Upper lobe of right lung (tissue), 1 donor: ENCODE data around the gene DTNB. TPM values are rescaled to one million over a fixed set of nuclear protein-coding genes. Genes with fewer than 3 reads are reported as not detected.

Source experiments
- ATAC-seq: fragments of 200-7000 bp; cut with Tn5 transposase; one replicate; pipeline ENCODE4 v1.9.1; 2020; ENCODE audit warnings: mild to moderate bottlenecking, moderate library complexity
- DNase-seq: peaks from one replicate; pipeline ENCODE4 v3.0.0-alpha.2; 2020
- H3K27ac ChIP-seq: fragments of 200-600 bp; one replicate; pipeline ENCODE4 v1.8.0; 2022
- H3K27me3 ChIP-seq: fragments of 200-600 bp; one replicate; pipeline ENCODE4 v1.8.0; 2022; ENCODE audit warnings: mild to moderate bottlenecking
- H3K36me3 ChIP-seq: fragments of 200-600 bp; one replicate; pipeline ENCODE4 v1.8.0; 2022
- H3K4me1 ChIP-seq: fragments of 200-600 bp; one replicate; pipeline ENCODE4 v1.8.0; 2022
- H3K4me3 ChIP-seq: fragments of 200-600 bp; one replicate; pipeline ENCODE4 v1.8.0; 2022; ENCODE audit warnings: mild to moderate bottlenecking
- H3K9me3 ChIP-seq: fragments of 200-600 bp; one replicate; pipeline ENCODE4 v1.8.0; 2022
- CTCF ChIP-seq: fragments of 200-600 bp; IDR thresholded peaks from one replicate; pipeline ENCODE4 v1.8.0; 2022; ENCODE audit warnings: antibody characterized with exemption
- intact Hi-C: fragments of 100-400 bp; cut with DNase I; formaldehyde crosslinking; loops from one replicate; pipeline ENCODE4 v1.11.0; 2022
- total RNA-seq: library from RNA; stranded (reverse); fragmentation: NEBNext Ultra II Directional; extraction: Animal tissue kit (Norgen Biotek cat#: 25700); gene quantifications from one replicate; pipeline ENCODE4 v1.2.1, GENCODE V29; 2021
- donor health status: DM: no; HTN: yes; CAD: no; lungs with severe emphysema.

The DTNB gene
- total RNA-seq, 1 donor from 2014 or later: 18.1 TPM

GRCh38 chr2:25368660-25369059 lies 304.7 kb downstream of the DTNB start:
- DNase-seq: peak; percentile 31
- Histone ChIP-seq H3K9me3 (no peaks in the 10 kb centered on the region), H3K4me3 (no peak overlapping the region), H3K4me1 (no peaks in the 10 kb centered on the region), H3K36me3 (no peaks in the 10 kb centered on the region), H3K27ac (no peak overlapping the region), H3K27me3 (no peaks in the 10 kb centered on the region)
- intact Hi-C loops: no loop called here
- no peak for ATAC-seq
- TF ChIP-seq CTCF: no peak

DNA sequence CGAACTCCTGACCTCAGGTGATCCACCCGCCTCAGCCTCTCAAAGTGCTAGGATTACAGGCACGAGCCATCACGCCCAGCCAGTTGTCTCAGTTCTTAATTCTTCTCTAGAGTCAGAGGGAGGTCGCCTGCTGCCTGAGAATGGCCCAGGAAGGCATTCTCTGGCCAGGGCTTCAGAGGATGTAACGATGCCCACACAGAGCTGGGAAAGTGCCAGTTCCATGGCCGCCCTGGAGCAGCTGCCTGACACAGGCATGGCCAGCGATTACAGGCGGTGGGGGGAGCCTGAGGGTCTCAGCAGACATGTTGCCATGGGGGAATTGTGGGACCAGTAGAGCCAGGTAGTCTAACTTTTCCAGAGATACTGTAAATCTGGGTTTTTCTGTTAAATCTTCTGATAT lies 306.1 kb downstream of the DTNB start:
- no peaks in the 10 kb centered on the region for H3K9me3 ChIP-seq
- intact Hi-C loops: no loop called here
- H3K27me3 ChIP-seq: no peaks in the 10 kb centered on the region
- no peaks in the 10 kb centered on the region for H3K4me1 ChIP-seq
- H3K27ac ChIP-seq: no peak overlapping the region
- DNase-seq (no peak), ATAC-seq (no peak)
- no peak for TF ChIP-seq CTCF
- H3K4me3 ChIP-seq: no peak overlapping the region
- no peaks in the 10 kb centered on the region for H3K36me3 ChIP-seq

GRCh38 chr2:25366629-25367028 lies 306.7 kb downstream of the DTNB start:
- intact Hi-C loops: no loop called here
- Histone ChIP-seq H3K4me3 (no peak overlapping the region), H3K36me3 (no peaks in the 10 kb centered on the region), H3K4me1 (peaks cover 2% of the 10 kb centered on the region), H3K9me3 (no peaks in the 10 kb centered on the region), H3K27ac (no peak overlapping the region), H3K27me3 (no peaks in the 10 kb centered on the region)
- no peak for TF ChIP-seq CTCF
- DNase-seq (no peak), ATAC-seq (no peak)

GRCh38 chr2:25365241-25365640 lies 308.1 kb downstream of the DTNB start:
- Histone ChIP-seq H3K9me3 (no peaks in the 10 kb centered on the region), H3K4me3 (no peak overlapping the region), H3K27me3 (no peaks in the 10 kb centered on the region), H3K27ac (no peak overlapping the region), H3K4me1 (peaks cover 4% of the 10 kb centered on the region), H3K36me3 (no peaks in the 10 kb centered on the region)
- intact Hi-C loops: no loop called here
- DNase-seq (no peak), ATAC-seq (no peak)
- TF ChIP-seq CTCF: no peak

GRCh38 chr2:25363733-25364132 lies 309.6 kb downstream of the DTNB start:
- no peak for ATAC-seq
- H3K27me3 ChIP-seq: no peaks in the 10 kb centered on the region
- no peaks in the 10 kb centered on the region for H3K9me3 ChIP-seq
- intact Hi-C loops: no loop called here
- H3K4me1 ChIP-seq: peaks cover 4% of the 10 kb centered on the region
- TF ChIP-seq CTCF: no peak
- no peak overlapping the region for H3K27ac ChIP-seq
- H3K4me3 ChIP-seq: no peak overlapping the region
- no peak for DNase-seq
- H3K36me3 ChIP-seq: no peaks in the 10 kb centered on the region

DNA sequence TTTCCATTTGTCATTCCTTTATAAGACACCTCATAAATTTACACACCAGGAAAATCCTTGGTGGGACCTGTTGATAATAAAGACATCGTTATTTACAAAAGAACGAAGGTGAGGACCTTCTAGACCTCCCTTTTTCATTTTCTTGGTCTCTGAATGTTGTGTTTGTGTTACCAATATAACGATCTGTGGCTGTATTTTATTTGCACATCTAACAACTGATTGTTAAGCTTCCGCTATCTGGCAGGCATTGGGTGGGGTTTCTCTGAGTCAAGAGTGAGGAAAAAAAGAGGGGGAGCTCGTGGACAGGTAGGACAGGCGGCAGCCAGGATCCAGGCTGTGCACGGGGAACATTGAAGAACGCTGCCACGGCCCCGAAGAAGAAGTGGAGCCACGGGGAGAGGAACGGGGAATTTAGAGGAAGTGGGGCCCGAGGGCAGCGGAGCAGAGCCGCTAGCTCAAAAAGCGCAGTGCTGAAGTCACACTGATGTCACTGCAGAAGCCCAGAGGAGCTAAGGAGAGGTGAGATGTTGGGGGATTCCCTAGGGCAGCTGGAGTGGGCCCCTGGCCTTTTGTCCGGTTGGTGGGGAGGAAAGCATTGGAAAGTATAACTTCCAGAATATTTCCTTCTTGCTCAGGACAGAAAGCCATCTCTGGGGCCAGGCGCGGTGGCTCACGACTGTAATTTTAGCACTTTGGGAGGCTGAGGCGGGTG lies 310.8 kb downstream of the DTNB start:
- Histone ChIP-seq H3K27ac (peak overlapping the region; percentile 72), H3K4me1 (peaks cover 4% of the 10 kb centered on the region), H3K27me3 (no peaks in the 10 kb centered on the region), H3K36me3 (no peaks in the 10 kb centered on the region), H3K4me3 (peak overlapping the region; percentile 45), H3K9me3 (no peaks in the 10 kb centered on the region)
- DNase-seq (no peak), ATAC-seq (peak; percentile 68)
- TF ChIP-seq CTCF: no peak
- intact Hi-C loops: no loop called here
